ENCODE measurements around the gene TMEM255B.

TMEM255B gene

DNA sequence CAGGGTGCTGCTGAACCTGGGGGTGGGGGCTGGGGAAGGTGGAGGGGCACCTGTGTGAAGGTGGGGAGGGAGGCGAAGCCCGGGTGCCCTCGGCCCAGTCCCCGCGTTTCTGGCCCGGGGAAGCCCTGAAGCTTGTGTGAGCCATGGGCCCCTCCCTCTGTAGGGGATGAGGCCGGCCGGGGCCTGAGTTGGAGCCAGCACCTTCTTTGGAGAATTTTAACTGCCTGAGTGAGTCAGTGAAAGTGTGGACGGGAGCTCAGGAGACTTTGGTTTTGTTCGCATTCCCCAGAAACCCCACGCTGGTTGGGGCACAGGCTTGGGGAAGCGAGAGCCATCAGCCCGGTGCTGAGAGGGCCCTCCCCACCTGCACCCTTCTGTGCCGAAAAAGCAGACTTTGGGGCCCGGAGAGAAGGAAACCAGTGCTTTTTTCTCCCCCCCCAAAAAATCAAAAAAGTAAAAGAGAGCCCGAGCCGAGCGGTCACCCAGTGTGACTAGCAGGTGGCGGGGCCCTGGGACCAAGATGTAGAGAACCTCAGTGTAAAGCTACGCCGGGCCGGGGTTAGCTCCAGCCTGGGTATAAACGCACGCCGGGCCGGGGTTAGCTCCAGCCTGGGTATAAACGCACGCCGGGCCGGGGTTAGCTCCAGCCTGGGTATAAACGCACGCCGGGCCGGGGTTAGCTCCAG lies 45.1 kb downstream of the TMEM255B start:
- DNase-seq (ENCODE audit: low read depth) = no peak

DNA sequence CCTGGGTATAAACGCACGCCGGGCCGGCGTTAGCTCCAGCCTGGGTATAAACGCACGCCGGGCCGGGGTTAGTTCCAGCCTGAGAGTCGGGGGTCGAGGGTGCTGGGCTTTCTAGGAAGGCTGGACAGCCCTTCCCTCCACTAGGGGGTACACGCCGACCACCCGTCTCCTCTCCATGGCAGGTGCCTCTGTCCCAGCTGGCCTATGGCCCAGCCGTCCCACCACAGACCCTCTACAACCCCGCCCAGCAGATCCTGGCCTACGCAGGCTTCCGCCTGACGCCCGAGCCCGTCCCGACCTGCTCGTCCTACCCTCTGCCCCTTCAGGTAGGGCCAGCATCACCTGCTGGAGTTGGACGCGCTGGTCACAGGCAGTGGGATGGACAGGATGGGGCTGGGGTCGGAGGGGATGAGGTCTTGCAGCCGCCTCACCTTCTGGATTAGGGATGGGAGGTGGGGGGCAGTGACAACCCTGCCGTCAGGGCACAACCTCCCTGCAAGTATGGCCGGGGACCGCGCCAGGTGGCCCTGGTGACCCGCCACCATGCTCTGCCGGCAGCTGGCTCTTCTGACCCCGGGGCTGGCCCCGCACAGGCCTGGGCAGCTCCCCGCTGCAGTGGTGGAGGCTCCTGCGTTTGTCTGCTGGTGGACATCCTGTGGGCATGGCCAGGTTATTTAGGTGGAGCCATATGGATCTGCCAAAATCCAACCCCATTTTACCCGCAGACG lies 45.8 kb downstream of the TMEM255B start:
- no peak for DNase-seq (ENCODE audit: low read depth)

DNA sequence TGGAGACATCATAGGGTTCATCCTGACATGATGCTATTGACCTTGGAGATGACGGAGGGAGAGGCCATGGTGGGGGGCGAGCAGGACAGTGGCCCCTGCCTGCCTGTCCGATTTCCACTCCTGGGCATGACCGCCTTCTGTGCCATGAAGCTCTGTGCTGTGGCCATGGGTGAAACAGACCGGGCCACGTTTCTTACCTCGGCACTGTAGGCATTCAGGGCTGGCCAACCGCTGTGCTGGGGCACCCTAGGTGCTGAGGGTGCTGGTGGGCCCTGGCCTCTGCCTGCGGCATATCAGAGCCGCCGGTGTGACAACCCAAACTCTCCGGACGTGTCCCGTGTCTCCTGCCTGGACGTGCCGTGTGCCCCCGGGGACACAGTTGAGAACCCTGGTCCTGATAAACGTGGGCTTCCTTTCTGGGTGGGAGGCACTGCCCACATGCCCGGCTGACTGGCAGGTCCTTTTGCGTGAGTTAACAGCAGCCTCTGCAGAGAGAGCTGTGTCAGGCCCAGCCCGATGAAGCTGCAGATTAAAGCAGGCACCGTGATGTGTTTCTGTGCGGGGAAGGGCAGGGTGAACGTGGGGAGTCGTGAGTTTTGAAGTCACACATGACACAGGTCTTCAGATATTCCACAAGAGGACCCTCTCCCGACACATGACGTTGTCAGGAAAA lies 46.5 kb downstream of the TMEM255B start:
- DNase-seq (ENCODE audit: low read depth) = no peak

DNA sequence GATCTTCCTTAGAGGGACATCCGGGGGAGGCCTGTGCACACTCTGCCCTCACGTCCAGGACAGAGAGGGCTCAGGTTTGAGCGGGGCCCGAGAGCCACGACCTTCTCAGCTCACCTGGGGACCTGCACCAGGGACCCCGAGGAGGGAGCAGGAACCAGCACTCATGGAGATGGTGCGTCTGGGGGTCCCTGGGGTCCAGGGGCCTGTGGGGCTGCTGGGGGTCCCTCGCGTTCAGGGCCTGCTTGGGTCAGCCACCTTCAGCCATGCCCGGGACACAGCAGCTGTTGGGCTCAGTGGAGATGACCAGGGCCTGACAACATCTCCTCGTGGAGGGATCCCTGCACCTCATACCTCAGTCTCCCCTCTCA lies 47.1 kb downstream of the TMEM255B start:
- DNase-seq (ENCODE audit: low read depth) = no peak

DNA sequence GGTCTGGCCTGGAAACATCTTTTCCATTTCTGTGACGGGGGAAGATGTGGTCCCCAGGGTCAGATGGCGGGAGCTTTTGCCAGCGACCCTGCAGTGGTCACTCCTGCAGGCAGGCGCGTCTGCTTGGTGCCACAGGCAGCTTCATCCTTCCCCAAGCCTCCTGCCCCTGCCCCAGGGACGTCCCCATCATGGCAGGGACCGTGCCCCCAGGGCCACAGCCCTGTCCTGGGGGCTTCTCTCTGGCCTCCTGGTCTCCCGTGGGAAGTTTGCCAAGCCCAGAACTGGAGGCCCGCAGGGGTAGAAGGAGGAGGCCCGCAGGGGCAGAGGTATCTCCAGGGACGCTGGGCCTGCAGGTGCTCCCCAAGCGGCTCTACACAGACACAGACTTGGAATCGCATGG lies 47.5 kb downstream of the TMEM255B start:
- DNase-seq (ENCODE audit: low read depth) = no peak

DNA sequence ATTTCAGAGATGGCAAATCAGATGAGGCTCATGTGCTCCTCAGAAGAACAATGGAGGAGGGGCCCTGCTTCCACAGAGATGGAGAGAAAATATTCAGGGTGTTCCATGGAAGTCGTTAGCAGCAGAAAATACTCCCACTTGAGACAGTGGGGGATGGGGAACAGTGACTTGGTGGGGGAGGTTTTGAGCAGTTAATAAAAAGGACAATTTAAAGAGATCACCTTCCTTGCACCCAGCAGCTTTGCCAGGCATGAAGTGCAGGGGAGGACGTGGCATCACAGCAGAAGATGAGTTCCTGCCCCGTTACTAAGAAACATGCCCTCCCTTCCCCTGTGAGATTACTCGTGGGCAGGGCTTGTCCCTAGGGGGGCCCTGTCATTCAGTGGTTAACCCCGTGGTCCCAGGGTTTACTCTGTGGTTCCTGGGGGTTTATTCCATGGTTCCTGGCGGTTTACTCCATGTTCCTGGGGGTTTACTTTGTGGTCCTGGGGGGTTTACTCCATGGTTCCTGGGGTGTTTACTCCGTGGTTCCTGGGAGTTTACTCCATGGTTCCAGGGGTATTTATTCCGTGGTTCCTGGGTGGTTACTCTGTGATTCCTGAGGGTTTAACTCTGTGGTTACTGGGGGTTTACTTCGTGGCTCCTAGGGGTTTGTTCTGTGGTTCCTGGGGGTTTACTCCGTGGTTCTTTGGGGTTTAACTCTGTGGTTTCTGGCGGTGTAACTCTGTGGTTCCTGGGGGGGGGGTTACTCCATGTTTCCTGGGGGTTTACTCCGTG lies 49.2 kb downstream of the TMEM255B start:
- DNase-seq (ENCODE audit: low read depth) = no peak

DNA sequence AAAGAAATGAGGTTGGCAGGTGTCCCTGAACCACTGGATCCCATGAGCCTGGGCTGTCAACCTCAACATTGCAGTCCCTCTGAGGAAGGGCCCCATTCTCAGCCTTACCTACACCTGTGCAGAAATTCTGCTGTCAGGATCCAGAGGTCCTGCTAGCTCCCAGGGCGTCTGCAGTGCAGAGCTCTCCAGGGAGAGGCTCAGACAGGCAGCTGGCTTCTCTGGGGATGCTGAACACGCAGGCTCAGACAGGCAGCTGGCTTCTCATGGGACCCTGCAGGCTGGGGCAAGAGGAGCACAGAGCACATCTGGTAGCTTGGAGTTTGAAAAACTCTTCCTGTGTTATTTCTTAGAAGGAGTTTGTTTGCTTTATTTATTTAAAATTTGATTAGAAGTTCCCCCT lies 50.9 kb downstream of the TMEM255B start:
- no peak for DNase-seq (ENCODE audit: low read depth)

DNA sequence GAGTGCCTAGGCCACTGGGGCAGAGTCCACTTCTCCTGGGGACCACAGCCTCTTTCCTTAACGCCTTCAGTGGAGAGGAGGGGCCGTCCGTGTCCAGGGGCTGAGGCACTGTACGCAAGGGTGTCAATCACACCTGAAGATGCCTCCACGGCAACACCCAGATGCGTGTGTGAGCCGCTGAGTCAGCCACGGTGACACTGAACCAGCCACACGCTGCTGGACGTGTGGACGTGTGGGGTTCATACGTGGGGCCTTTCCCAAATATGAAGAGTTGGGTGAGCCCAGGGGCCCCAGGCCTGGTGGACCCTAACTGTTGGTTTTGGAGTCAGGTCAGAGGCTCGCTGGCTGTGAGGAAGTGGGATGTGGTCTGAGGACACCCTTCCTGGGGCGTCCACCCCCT lies 51.6 kb downstream of the TMEM255B start:
- no peak for DNase-seq (ENCODE audit: low read depth)

DNA sequence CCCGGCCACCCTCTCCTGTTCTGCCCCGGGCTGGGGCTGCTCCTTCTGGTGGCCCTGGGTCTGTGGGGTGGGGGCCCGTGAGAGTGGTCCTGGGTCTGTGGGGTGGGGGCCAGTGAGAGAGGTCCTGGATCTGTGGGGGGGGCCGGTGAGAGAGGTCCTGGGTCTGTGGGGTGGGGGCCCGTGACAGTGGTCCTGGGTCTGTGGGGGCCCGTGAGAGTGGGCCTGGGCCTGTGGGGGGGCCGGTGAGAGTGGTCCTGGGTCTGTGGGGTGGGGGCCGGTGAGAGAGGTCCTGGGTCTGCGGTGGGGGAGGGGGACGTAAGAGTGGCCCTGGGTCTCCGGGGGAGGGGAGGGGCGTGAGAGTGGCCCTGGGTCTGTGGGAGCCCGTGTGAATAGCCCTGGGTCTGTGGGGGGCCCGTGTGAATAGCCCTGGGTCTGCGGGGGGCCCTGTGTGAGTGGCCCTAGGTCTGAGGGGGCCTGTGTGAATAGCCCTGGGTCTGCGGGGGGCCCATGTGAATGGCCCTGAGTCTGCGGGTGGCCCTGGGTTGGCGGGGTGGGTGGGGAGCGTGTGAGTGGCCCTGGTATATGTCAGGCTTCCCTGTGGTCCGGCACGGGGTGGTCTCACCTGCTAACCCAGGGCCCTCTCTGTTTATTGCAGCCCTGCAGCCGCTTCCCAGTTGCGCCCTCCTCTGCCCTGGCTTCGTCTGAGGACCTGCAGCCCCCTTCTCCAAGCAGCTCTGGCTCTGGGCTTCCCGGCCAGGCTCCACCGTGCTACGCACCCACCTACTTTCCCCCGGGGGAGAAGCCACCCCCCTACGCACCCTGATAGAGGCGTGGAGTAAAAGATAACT lies 52.3 kb downstream of the TMEM255B start:
- DNase-seq (ENCODE audit: low read depth) = no peak

DNA sequence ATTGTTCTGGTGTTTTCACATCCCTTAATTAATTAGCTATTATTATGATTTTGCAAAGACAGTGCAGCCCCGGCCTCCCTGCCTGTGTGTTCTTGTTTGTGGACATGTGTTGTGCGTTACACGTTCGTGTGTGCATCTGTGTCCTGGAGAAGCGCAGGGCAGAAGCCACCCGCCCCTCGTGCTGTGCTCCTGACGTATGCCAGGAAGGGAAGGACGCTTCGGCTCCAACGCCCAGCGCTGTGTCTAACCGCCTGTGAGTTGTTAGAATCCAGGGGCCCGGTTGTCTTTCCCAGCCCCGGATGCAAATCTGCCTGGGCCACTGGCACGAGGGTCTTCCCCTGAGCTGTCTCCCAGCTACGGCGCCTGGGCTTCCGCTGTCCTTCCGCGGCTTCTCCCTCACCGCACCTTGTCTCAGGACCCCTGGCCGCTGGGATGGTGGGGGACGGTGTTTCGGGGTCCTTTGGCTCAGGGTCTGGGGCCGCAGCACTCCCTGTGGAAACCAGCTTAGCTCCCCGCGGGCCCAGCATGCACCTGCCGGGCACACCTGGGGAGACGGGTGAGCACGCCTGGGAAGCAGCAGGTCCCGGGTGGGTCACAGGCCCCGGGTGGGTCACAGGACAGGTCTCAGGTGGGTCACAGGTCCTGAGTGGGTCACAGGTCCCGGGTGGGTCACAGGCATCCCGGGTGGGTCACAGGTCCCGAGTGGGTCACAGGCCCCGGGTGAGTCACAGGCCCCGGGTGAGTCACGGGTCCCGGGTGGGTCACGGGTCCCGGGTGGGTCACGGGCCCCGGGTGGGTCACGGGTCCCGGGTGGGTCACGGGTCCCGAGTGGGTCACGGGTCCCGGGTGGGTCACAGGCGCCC lies 53.4 kb downstream of the TMEM255B start:
- no peak for DNase-seq (ENCODE audit: low read depth)

DNA sequence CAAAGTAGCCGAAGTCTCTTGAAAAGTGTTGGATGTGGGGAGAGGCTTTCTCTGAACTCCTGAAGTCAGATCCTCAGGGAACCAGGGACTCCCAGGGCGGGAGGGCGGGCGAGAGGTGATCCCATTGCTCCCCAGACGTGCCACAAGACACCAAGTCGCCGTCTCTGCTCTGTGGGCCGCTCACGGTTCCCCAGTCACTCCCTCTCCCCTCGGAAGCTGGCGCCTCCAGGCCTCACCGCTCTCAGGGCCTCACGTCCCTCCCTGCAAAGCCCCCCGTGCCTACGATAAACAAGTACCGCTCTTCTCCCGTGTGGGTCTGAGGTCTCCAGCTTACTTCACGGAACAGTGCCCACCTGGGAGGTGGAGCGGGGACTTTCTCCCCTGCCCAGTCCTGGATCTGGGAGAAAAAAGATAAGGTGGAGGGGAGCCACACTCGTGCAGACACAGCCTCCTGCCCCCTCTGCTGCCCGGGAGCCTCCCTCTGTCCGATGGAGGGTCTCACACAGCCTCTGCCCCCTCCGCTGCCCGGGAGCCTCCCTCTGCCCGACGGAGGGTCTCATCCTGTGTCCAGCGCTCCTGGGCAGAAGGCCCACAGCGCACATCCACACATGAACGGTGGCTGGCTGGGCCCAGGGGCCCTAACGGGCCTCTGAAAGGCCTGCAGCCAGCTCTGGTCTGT lies 54.2 kb downstream of the TMEM255B start:
- no peak for DNase-seq (ENCODE audit: low read depth)

DNA sequence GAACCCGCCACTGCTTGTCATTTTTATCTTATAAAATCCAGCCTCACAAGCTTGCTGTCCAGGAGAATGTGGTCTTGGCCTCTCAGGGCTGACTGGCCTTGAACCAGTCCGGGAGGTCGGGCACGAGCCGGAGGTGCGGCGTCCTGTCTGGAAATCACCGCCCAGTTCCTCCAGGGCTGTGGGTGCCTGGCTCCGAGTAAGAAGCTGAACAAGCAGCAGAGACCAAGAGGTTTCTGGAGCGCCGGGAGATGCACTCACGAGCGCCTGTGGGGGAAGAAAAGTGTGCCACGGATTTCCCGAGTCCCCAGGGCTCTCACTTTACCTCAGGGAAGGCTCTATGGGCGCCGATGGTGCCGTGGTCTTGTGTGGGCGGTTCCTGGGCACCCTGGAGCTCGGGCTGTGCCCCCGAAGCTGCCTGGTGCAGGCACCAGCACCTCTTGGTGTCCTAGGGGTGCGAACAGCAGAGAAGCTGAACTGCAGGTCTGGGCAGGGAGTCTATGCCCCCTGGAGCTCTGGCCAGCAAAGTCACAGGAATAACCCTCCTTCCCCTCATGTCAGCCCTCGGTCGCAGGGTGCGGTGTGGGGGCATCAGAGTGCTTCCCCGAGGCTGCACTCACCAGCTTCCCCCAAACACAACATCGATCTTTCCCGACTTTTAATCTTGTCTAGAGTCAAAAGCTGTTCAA lies 54.9 kb downstream of the TMEM255B start:
- no peak for DNase-seq (ENCODE audit: low read depth)

DNA sequence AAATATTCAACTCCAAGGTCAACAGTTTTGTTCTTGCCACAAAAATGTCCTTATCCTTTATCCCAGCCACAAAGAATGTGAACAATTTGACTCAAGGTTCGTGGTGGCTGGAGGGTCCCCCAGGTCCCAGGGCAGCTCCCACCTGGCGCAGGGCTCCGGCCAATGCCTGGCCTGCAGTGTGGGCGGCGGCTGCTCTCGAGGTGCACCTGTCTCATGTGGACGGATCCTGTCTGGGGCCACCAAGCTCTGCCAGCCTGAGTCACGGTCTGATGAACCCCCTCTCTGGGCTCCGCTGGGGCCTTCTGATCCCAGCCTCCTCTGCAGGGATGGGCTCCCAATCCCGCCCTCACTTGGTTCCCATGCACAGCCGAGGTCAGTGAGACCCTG lies 55.4 kb downstream of the TMEM255B start:
- DNase-seq (ENCODE audit: low read depth) = no peak

DNA sequence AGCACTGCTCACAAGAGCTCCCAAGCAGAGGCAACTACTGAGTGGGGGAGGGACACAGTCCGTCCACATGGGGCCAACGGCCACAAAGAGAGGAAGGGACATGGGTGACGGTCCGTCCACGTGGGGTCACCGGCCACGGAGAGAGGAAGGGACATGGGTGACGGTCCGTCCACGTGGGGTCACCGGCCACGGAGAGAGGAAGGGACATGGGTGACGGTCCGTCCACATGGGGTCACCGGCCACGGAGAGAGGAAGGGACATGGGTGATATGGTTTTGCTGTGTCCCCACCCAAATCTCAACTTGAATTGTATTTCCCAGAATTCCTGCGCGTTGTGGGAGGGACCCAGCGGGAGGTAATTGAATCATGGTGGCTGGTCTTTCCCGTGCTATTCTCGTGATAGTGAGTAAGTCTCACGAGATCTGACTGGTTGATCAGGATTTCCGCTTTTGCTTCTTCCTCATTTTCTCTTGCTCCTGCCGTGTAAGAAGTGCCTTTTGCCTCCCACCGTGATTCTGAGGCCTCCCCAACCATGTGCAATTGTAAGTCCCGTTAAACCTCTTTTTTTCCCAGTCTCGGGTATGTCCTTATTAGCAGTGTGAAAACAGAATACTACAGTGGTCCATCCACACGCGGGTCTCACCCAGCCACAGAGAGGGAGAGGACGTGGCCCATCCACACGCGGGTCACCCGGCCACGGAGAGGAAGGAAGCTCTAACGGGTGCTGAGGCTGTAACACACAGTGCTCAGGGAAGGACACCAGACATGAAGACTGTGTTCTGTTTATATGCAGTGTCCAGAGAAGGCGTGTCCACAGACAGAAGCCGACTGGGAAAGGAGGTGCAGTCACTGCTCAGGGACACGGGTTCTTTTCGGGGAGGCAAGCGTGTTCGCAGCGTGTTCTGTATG lies 56.4 kb downstream of the TMEM255B start:
- no peak for DNase-seq (ENCODE audit: low read depth)

DNA sequence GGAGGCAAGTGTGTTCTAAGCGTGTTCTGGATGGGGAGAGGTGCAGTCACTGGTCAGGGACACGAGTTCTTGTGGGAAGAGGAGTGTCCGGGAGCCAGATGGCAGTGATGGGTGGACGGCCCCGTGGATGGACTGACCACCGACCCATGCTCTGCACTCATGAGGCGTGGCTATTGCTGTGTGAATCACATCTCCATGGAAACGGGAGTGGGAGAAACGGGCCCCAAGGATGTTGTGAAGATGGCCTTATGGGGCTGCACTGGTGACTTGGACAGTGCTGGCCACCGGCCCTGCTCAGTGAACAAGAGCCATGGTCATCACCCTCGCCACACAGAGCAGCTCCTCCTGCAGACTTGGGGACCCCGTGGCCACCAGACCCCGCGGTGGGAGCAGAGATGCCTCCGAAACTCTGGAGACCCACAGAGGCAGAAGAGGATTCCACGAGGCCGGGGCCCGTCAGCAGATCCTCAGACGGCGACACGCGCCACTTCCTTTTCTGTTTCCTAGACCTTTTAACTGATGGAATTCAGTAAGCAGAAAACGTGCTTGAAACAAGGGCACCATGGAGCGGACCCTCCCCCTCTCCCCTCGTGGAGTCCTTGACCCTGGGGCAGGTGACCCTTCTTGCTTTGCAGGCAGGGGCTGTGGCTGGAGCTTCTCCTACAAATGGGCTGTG lies 57.4 kb downstream of the TMEM255B start:
- no peak for DNase-seq (ENCODE audit: low read depth)

DNA sequence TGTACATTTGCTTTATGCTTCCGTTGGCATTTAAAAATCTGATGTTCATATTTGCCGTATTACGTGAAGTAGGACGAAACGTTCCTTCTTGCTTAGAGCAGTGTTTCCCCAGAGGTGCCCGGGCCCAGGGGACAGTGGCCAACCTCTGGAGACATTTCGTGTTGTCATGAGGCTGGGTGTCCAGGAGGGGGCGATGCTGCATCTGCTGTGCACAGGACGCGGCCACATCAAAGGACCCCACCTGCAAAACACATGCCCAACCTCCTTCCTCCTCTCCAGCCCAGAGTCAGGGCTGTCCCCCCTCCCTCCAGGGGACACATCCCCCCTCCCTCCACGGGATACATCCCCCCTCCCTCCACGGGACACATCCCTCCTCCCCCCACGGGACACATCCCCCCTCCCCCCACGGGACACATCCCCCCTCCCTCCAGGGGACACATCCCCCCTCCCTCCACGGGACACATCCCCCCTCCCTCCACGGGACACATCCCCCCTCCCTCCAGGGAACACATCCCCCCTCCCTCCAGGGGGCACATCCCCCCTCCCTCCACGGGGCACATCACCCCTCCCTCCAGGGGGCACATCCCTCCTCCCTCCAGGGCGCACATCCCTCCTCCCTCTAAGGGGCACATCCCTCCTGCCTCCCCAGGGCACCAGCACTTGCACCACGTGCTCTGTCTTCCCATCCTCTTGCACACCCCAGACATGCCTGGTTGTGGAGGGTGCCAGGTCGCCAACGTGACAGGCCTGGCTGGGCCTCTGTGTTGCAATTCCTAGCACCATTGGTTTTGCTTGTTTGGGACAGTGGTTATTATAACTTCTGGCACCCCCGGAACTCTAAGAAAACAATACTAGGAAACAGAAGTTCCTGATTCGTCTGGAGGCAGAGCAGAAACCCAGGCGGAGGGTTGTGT lies 58.2 kb downstream of the TMEM255B start:
- DNase-seq (ENCODE audit: low read depth) = peak; percentile 81
